GM13977 (cell line): Measurements from ENCODE around the gene C16orf87.

Experiments
- DNase-seq: peaks from one replicate; pipeline ENCODE4 v3.0.0; 2012; ENCODE audit warnings: low spot score
- in situ Hi-C: fragments of 300-500 bp; cut with MboI; formaldehyde crosslinking; loops from one replicate; pipeline ENCODE4 v1.12.0; 2022; ENCODE audit warnings: low sequenced_read_pairs, low pct_unique_long_range_greater_than_20kb, mixed read lengths, inconsistent platforms; ENCODE audit not compliant: unreplicated experiment
- TF ChIP-seq, protein P1 (sequence below): IDR thresholded peaks from 2 replicates; pipeline ENCODE4 v1.5.1; 2012; ENCODE audit warnings: mild to moderate bottlenecking, control low read depth; ENCODE audit not compliant: insufficient read depth; ENCODE audit errors: extremely low read depth, missing control alignments

C16orf87 gene

GRCh38 chr16:46862555-46863447 is 31.8 kb upstream of the C16orf87 start:
- DNase-seq: no peak
- TF ChIP-seq, protein P1, sequence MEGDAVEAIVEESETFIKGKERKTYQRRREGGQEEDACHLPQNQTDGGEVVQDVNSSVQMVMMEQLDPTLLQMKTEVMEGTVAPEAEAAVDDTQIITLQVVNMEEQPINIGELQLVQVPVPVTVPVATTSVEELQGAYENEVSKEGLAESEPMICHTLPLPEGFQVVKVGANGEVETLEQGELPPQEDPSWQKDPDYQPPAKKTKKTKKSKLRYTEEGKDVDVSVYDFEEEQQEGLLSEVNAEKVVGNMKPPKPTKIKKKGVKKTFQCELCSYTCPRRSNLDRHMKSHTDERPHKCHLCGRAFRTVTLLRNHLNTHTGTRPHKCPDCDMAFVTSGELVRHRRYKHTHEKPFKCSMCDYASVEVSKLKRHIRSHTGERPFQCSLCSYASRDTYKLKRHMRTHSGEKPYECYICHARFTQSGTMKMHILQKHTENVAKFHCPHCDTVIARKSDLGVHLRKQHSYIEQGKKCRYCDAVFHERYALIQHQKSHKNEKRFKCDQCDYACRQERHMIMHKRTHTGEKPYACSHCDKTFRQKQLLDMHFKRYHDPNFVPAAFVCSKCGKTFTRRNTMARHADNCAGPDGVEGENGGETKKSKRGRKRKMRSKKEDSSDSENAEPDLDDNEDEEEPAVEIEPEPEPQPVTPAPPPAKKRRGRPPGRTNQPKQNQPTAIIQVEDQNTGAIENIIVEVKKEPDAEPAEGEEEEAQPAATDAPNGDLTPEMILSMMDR: no peak
- in situ Hi-C loops: no loop called here

DNA sequence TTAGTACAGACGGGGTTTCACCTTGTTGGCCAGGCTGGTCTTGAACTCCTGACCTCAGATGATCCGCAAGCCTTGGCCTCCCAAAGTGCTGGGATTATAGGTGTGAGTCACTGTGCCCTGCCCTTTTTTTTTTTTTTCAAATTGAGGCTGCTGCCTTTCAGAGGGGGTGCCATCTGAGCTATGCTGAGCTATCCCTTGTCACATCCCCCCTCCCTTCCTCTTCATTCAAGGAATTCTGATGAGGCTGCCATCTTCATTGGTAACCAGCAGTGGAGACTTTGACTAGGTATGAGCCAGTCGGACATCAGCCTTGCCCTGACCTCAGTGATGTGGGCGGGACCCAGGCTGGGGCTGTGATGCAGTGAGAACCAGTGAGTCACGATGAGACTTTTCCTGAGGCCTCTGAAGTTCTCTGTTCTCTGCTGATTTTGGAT is 28.8 kb upstream of the C16orf87 start:
- in situ Hi-C loops: loop anchor here (5.0 kb wide), 1 partner anchor 63 kb away; no protein-coding TSS in a partner anchor
- TF ChIP-seq, protein P1: no peak
- no peak for DNase-seq

DNA sequence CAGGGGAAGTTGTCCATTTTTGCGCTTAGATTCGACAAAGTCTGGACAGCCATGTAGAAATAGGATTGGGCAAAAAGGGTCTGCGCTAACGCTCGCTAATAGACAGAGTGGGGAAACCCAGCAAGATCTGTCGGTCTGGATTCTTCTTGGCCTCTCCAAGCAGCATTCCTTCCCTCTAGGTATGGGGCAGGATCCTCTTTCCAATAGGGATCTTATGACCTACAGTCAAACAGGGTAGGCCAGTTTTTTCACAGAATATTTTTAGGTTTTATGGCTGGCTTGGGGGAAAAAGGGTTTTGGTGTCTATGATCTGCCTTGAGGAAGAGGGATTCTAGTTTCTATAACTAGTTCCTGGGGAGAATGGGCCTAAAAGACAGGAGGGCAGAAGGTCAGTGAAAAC is 27.2 kb upstream of the C16orf87 start:
- in situ Hi-C loops: loop anchor here (5.0 kb wide), 1 partner anchor 64 kb away; no protein-coding TSS in a partner anchor
- TF ChIP-seq, protein P1: no peak
- no peak for DNase-seq

GRCh38 chr16:46857368-46857945 is 26.5 kb upstream of the C16orf87 start:
- DNase-seq: no peak
- TF ChIP-seq, protein P1: no peak
- in situ Hi-C loops: loop anchor here (5.0 kb wide), 1 partner anchor 65 kb away; no protein-coding TSS in a partner anchor

DNA sequence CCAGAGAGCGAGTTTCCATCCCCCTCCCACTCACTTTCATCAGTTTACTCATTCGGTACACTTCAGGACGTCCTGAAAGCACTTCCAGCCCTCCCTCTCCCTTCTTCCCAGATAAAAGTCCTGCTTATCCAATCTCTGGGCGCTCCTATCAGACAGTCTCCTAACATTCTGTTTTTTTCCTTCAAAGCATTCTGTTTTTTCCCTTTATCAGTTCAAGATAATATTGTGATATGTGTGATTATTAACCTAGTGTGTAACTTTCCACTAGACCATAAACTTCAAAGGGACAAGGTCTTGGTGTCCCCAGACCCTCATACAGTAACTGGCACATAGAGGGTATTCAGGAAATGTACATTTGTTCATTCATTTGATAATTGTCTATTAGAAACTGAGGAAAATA is 24.4 kb upstream of the C16orf87 start:
- no peak for DNase-seq
- in situ Hi-C loops: loop anchor here (5.0 kb wide), 1 partner anchor 67 kb away; no protein-coding TSS in a partner anchor
- TF ChIP-seq, protein P1: no peak

GRCh38 chr16:46854846-46855245 is 23.9 kb upstream of the C16orf87 start:
- no peak for DNase-seq
- in situ Hi-C loops: loop anchor here (5.0 kb wide), 1 partner anchor 67 kb away; no protein-coding TSS in a partner anchor
- TF ChIP-seq, protein P1: no peak
